A549 treated with Mapracorat at 1 μM for 4 hours (cell line): ENCODE measurements around the gene HELLS. TPM values are rescaled to one million over a fixed set of nuclear protein-coding genes. Genes with fewer than 3 reads are reported as not detected.

ENCODE experiments used
- total RNA-seq: library from RNA; stranded (reverse); fragments of 200-300 nt; extraction: Qiagen RNA extraction; gene quantifications from 5 replicates; pipeline ENCODE4 v1.2.3, GENCODE V29; 2022

The HELLS gene
- 22.9 to 28.9 TPM (median 23.8 TPM) in 5 replicates for total RNA-seq

DNA sequence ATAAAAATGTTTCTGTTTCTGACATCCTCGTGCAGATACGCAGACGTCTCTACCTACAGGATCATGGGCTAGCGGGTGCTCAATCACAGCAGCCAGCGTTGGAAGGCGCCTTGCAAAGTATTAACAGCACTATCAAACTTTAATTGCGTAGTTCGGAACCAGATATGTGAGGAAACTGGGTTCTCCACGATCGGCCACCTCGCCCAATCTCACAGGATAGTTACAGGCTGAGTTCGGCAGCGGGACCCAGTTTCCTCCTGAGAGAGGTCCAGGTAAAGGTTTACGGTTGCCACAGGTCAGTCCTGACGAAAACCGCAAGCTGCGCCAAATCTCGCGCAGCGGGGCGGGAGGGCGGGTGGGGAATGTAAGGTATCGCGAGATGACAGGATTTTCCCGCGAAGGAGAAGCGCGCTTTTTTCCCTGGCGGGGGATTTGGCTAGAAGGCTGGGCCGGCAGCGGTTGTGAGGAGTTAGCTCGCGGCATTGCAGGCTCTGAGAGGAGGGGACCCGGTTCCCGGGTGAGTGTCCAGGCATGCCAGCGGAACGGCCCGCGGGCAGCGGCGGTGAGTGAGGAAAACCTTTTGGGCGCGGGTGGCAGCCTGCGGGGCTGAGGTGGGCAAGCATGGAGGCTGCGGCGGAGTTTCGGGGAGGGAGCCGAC, at the start of gene HELLS:
Gene HELLS (plus strand): TSS at position 398 of the 658 bp plus-strand sequence. CDS start 134 bp downstream, at position 532.

Other genes with a start within 250 kb of the HELLS start
- gene NOC3L, start 182.8 kb upstream of the HELLS start, total RNA-seq, result 17.4 to 23.1 TPM (median 21.2 TPM) in 5 replicates
- 5.1 to 6.5 TPM (median 5.6 TPM) in 5 replicates for gene TBC1D12, start 143.2 kb upstream of the HELLS start, total RNA-seq
- 0.07 to 0.11 TPM in 2 of 5 replicates, not detected in the others for gene CYP2C18, start 137.9 kb downstream of the HELLS start, total RNA-seq
- gene CYP2C19, start 216.9 kb downstream of the HELLS start, total RNA-seq, result 0.12 TPM in 1 of 5 replicates, not detected in the others